Heart left ventricle (tissue), 13 donors: ENCODE data around the gene RIPPLY2.

Experiments
- POLR2A ChIP-seq, 2 donors: fragments of 450-650 bp; IDR thresholded peaks; one replicate each; pipeline ENCODE4 v1.6.1; 2017; ENCODE audit warnings: antibody characterized with exemption in 2 of 2, mild to moderate bottlenecking in 2 of 2, moderate library complexity in 2 of 2
- TF ChIP-seq, protein P1 (sequence below), 12 donors: fragments of 200-600 bp; sonication (generic) in 4 of 12; IDR thresholded peaks; one replicate each; pipeline versions ENCODE4 v1.5.0 to v1.8.0; 2018 to 2022; ENCODE audit warnings: antibody characterized with exemption in 12 of 12, mild to moderate bottlenecking in 5 of 12
- donor health status: ischemic (EF 13 %, LVEDD 7.1; RV severe dilation, severe dysfunction).
- donor health status: DM: no; HTN: yes; CAD: no.
- donor health status: DM: no; HTN: no; CAD: no.
- donor health status: ischemic (EF 25% LVEDD 6.9; RV normal size, moderate dysfunction).
- donor health status: ischemic (EF 25% LVEDD 5.7; RV mildly dilated, moderate dysfunction).
- donor health status: ischemic (EF 35%, LVEDD 5.7; RV mildly dilated, moderate dysfunction).
- donor health status: nonischemic (EF 11% LVEDD 7.7; RV severe dilation, severe dysfunction).
- donor health status: DM: yes; HTN: yes; CAD: no.
- donor health status: PGD.
- donor health status: ischemic (EF 29% LVEDD 5.4; RV normal size, mild dysfunction).
- donor health status: nonischemic (EF 23%, LVEDD 6.1; RV moderate dilation, normal function).

DNA sequence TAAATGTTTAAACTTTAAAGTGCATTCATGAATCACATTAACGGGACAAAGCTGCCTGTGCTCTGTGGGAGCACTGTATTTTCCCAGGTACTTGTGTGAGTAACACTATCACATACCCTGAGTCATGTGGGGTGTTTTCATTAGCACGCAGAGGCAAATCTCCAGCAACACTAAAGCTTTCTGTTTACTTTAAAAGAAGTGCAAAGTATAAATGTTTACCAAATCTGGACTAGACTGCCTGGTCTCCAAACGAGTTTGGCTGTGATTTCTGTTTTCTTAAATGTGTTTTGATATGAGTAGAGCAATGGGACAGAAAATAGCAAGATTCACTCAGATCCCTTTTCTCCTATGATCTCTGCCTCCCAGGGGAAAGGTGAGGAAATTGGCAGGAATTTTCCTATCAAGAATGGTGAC, 28.8 kb upstream of the RIPPLY2 start:
- TF ChIP-seq, protein P1, sequence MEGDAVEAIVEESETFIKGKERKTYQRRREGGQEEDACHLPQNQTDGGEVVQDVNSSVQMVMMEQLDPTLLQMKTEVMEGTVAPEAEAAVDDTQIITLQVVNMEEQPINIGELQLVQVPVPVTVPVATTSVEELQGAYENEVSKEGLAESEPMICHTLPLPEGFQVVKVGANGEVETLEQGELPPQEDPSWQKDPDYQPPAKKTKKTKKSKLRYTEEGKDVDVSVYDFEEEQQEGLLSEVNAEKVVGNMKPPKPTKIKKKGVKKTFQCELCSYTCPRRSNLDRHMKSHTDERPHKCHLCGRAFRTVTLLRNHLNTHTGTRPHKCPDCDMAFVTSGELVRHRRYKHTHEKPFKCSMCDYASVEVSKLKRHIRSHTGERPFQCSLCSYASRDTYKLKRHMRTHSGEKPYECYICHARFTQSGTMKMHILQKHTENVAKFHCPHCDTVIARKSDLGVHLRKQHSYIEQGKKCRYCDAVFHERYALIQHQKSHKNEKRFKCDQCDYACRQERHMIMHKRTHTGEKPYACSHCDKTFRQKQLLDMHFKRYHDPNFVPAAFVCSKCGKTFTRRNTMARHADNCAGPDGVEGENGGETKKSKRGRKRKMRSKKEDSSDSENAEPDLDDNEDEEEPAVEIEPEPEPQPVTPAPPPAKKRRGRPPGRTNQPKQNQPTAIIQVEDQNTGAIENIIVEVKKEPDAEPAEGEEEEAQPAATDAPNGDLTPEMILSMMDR (IDR thresholded peaks at IDR 0.05), result no peak
- no peak for TF ChIP-seq POLR2A (IDR thresholded peaks at IDR 0.05)
